Dermis microvascular lymphatic vessel endothelial cell (primary cell): ENCODE results near the gene SHH. TPM values are rescaled to one million over a fixed set of nuclear protein-coding genes. Genes with fewer than 3 reads are reported as not detected.

ENCODE experiments used
- DNase-seq, 2 donors: peaks; one replicate each; pipeline versions ENCODE4 v3.0.0 to v3.0.0-alpha.2; 2010; ENCODE audit warnings: low read depth in 2 of 2
- total RNA-seq: library from RNA; depleted of rRNA; stranded (reverse); fragments of >200 nt; gene quantifications from 2 replicates; pipeline ENCODE4 v1.2.1, GENCODE V29; 2014

SHH gene
- 0.13 TPM in 1 of 2 replicates, not detected in the other for total RNA-seq

GRCh38 chr7:155811895-155812761 lies at the start of gene SHH:
SHH (minus strand) TSS chr7:155812463; CDS start chr7:155812122, 341 bp downstream.
- no peak for DNase-seq

DNA sequence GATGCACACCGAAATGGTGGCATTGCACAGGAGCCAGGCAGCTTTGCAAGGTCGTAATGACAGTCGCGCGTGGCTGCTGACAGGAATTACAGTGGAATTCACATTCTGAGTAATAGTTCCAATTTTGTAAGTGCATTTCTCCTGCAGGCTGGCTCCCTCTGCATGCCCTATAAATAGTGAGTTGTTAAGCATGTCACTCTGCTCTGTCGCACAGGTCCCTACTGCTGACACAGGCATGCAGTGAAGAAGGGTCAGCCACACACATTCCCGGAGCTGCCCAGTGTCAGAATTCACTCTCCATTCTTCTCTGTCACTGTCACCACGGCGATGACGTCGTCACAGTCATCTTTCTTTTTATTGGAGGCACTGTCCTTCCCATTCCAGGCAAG lies 49.2 kb upstream of the SHH start:
- DNase-seq = no peak

GRCh38 chr7:155860840-155861479 lies 48.7 kb upstream of the SHH start:
- DNase-seq = no peak

- no peak for DNase-seq
These were observed 48.2 kb upstream of the SHH start for GRCh38 chr7:155860461-155860839.

- no peak for DNase-seq
These were observed 46.3 kb upstream of the SHH start for GRCh38 chr7:155858521-155859061.

DNA sequence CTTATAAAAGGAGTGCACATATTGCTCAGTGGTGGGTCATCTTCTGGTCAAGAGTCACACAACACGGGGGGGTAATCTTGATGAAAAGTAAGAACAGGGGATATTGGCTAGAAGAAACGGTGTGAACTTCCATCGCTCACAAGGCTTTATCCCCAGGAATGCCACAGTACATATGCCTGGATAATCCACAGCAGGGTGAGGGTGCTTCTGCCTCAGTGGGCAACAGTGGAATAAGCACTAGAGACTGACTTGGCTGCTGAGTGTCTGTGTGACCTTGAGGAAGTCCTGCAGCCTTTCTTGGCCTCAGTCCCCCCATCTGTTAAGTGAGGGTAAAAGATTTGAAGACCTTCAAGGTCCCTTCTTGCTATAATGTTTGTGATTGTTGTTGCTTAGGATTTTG lies 44.9 kb upstream of the SHH start:
- DNase-seq = no peak

- no peak for DNase-seq
These were observed 44.4 kb upstream of the SHH start for GRCh38 chr7:155856656-155857055.

DNA sequence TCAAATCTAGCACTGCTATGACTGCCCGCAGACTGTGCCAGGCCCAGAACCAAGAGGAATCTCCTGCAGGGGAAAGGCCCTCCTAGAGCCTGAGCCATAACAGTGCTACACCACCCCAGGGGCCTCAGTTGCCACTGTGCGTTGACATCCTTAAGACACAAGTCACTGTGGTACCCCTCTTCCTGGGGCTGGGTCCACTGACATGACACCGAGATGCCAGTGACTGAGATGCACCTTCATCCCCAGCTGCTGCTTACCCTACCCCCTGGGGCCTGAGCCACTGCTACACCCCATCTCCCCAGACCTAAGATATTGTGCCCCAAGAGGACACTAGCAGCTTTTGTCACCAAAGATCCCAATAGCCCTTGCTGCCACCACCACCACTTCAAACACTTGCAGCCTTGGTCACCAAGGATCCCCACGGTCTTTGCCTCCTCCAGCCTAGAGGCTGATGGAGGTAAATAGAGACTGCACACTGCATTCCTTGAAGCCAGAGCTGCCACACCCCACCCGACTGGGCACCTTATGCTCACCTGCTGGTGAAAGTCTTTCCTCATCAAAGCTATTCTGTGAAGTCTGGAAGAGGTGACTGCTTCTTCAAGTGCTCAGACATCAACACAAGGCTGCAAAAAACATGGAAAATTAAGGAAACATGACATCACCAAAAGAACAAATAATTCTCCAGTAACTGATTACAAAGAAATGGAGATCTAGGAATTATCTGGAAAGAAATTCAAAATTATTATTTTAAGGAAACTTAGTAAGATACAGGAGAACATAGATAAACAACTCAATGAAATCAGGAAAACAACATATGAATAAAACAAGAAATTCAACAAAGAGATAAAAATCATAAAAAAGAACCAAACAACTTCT lies 40.4 kb upstream of the SHH start:
- DNase-seq = no peak

GRCh38 chr7:155851892-155852291 lies 39.6 kb upstream of the SHH start:
- no peak for DNase-seq

- DNase-seq = no peak
These were observed 38.8 kb upstream of the SHH start for GRCh38 chr7:155850766-155851678.

DNA sequence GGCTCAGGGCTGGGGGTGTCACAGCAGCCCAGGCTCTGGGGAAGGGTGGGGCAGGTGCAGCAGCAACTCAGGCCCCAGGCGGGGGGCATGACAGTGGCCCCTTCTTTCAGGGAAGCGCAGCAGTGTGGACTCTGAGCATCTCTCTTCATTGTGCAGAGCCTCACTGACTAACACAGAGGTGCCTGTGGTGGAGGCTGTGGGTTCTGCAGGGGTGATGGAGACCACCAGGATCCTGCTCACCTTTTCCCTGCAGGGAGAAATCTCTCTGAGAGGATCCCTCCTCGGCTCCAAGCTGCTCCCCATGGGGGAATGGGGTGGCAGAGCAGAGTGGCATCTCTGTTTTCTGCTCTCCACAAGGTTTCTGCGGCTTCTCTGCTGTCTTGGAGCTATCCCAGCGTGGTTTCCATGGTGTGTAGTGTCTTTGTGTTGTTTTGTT lies 37.8 kb upstream of the SHH start:
- DNase-seq = no peak

DNA sequence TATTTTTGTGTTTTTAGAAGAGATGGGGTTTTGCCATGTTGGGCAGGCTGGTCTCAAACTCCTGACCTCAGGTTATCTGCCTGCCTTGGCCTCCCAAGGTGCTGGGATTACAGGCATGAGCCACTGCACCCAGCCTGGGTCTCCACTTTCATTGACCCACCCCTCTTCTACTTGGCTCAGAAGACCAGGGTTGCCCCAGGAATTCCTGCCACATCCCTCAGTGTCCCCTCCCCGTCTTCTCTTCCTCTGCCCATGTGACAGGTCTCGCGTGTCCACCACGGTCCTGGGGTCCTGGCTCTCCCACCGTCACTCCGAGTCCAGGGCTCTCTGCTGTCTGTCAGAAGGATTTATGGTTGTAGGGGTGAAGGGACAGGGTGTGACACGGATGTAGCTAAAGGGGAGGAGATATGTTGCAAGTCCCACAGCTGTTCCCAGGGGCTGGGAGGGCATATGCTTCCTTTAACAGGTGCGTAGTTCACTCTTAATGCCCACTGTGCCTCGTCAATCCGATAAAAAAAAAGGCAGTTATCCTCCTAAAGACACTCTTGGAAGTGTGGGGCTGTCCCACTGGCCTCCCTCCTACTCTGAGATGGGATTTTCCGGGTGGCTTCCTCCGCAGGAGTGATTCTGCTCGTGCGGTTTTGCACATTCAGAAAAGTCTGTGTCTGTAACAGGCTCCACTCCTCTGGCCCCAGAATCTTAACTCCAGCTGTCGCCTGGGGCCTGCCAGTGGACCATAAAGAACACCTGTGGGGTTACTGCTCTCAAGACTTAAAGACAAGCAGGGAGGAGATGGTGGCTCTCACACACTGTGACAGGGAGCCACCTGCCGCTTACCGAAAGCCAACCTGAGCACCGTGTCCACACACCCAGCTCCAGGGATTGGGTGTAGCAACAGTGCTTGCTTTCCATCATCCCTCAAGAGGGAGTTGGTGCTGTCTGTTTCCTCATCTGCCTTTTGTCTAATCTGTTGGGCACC lies 36.7 kb upstream of the SHH start:
- DNase-seq = no peak

DNA sequence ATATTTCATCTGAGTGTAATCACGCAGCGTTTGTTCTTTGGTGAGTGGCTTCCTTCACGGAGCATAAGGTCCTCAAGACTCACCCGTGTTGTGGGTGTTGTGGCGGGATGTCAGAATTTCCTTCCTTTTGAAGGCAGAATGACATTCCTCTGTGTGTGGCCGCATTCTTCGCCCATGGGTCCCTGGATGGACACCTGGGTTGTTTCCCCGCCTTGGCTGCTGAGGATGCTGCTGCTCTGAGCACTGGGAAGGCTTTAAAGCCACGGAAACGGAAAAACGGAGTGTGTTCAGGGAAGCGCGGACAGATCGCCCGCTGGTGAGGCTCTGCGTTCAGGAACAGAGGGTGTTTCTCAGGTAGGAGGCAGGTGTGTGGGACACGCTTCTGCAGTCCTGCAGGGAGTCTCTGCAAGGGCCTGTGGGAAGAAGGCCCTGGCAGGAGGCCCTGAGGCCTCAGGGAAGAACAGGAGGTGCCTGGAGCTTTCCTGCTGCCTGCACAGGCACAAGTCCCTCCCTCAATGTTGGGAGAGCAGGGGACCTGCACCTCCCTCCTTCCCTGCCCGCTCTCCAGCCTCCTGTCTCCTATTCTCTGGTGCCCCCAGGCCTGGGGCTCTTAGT lies 35.7 kb upstream of the SHH start:
- no peak for DNase-seq

DNA sequence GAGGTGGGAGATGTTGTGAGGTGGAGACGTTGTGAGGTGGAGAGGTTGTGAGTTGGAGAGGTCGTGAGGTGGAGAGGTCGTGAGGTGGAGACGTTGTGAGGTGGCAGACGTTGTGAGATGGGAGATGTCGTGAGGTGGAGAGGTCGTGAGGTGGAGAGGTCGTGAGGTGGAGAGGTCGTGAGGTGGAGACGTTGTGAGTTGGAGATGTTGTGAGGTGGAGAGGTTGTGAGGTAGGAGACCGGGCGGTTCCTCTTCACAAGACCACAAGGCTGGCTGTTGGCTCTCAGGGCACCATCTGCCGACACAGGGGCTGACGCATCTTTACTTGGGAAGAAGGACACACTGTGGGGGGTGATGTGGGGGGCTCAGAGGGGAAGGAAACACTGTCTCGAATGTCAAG lies 34.7 kb upstream of the SHH start:
- no peak for DNase-seq

DNA sequence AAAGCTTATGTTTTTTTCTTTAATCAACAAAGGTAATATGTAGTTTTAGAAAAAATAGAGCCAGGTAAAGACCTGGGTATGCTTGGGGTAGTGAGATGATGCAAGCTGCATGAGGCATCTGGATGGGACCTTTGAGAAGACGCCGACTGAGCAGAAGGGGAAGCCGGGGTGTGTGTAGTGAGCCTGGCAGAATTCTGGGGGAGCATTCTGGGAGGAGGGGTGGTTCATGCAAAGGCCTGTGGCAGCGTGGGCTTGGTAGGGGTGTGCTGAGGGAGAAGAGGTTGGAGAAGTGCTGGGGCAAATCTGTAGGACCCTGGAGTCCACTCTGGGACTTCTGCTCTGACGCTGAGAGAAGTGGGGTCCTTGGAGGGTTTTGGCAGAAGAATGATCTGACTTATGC lies 33.9 kb upstream of the SHH start:
- DNase-seq = no peak

GRCh38 chr7:155845226-155845625 lies 33.0 kb upstream of the SHH start:
- no peak for DNase-seq

DNA sequence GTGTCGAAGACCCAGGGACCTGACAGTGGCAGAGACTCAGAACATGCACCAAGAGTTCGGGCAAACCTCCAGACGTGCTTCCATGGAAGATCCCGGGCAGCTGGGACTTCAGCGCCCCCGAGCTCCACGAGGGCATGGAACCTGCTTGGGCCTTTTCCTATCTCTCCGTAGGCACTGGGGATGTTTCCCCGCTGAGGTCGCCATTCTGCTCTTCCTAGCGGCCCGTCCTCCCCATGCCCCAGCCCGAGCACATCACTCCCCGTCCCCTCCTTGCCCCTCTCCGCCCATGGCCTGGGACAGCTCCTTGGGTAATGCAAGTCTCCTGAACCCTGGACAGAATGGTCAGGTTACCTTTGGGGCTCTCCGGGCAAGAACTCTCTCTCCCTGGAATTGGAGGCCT lies 32.3 kb upstream of the SHH start:
- no peak for DNase-seq

GRCh38 chr7:155844019-155844453 lies 31.8 kb upstream of the SHH start:
- no peak for DNase-seq

GRCh38 chr7:155843426-155844018 lies 31.3 kb upstream of the SHH start:
- DNase-seq = no peak
